ENCODE results near the gene FBXW12.

- TF ChIP-seq MXD4 (CRISPR knock-in tag; IDR thresholded peaks at IDR 0.05; ENCODE audit: borderline replicate concordance) (no peak), PREB (CRISPR knock-in tag; IDR thresholded peaks at IDR 0.05; ENCODE audit: borderline replicate concordance) (no peak)
Observed at GRCh38 chr3:48388966-48389365, 16.9 kb downstream of the FBXW12 start.
